GM10847 (cell line): ENCODE data around the gene RTP5.

Experiments used
- POLR2A ChIP-seq: IDR thresholded peaks from 2 replicates; pipeline ENCODE4 v1.6.1; 2011; ENCODE audit not compliant: insufficient read length; ENCODE audit errors: extremely low read depth

RTP5 gene

GRCh38 chr2:241887806-241888522 is 18.4 kb downstream of the RTP5 start:
- TF ChIP-seq POLR2A, result no peak

GRCh38 chr2:241888641-241889040 is 19.1 kb downstream of the RTP5 start:
- TF ChIP-seq POLR2A, result no peak

- TF ChIP-seq POLR2A, result no peak
Measured at GRCh38 chr2:241890524-241891235, 21.2 kb downstream of the RTP5 start.

GRCh38 chr2:241891315-241891987 is 21.9 kb downstream of the RTP5 start:
- no peak for TF ChIP-seq POLR2A

- no peak for TF ChIP-seq POLR2A
Measured at GRCh38 chr2:241891988-241892298, 22.4 kb downstream of the RTP5 start.

GRCh38 chr2:241892299-241893137 is 23.0 kb downstream of the RTP5 start:
- TF ChIP-seq POLR2A, result no peak

GRCh38 chr2:241893265-241893664 is 23.7 kb downstream of the RTP5 start:
- no peak for TF ChIP-seq POLR2A

GRCh38 chr2:241894056-241894641 is 24.6 kb downstream of the RTP5 start:
- TF ChIP-seq POLR2A, result no peak

GRCh38 chr2:241894681-241895426 is 25.3 kb downstream of the RTP5 start:
- TF ChIP-seq POLR2A, result no peak

GRCh38 chr2:241895427-241895711 is 25.8 kb downstream of the RTP5 start:
- no peak for TF ChIP-seq POLR2A

GRCh38 chr2:241895712-241896641 is 26.4 kb downstream of the RTP5 start:
- no peak for TF ChIP-seq POLR2A

GRCh38 chr2:241896746-241897201 is 27.2 kb downstream of the RTP5 start:
- TF ChIP-seq POLR2A, result no peak

- no peak for TF ChIP-seq POLR2A
Measured at GRCh38 chr2:241897231-241897916, 27.8 kb downstream of the RTP5 start.
